Measurements from ENCODE around the gene RASL12.

DNA sequence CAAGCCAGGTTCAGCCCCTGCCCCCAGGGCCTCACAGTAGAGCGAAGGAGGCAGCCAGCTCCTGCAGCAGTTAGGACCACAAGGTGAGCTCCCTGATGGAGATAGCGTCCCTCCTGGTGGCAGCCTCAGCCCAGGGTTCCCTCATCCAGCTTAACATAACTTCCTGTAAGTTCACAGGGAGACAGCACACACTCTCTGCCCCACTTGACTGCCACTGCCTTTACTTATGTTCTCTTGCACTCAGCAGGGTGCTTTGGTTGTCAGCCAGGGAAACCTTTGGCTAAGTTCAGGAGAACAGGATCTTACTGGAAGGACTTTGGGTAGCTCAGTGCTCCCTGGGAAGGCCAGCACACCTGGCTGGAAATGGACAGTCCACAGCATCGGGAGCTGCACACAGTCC lies 19.6 kb upstream of the RASL12 start:
- TF ChIP-seq, protein P1, sequence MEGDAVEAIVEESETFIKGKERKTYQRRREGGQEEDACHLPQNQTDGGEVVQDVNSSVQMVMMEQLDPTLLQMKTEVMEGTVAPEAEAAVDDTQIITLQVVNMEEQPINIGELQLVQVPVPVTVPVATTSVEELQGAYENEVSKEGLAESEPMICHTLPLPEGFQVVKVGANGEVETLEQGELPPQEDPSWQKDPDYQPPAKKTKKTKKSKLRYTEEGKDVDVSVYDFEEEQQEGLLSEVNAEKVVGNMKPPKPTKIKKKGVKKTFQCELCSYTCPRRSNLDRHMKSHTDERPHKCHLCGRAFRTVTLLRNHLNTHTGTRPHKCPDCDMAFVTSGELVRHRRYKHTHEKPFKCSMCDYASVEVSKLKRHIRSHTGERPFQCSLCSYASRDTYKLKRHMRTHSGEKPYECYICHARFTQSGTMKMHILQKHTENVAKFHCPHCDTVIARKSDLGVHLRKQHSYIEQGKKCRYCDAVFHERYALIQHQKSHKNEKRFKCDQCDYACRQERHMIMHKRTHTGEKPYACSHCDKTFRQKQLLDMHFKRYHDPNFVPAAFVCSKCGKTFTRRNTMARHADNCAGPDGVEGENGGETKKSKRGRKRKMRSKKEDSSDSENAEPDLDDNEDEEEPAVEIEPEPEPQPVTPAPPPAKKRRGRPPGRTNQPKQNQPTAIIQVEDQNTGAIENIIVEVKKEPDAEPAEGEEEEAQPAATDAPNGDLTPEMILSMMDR (IDR thresholded peaks at IDR 0.05) = no peak
- TF ChIP-seq POLR2A (IDR thresholded peaks at IDR 0.05) = no peak
